CD4-positive, alpha-beta T cell treated with Interleukin-4 for 4 hours (primary cell): ENCODE measurements around the gene ZFP36L2.

Experiments
- DNase-seq: peaks from one replicate; pipeline ENCODE4 v3.0.0-alpha.2; 2020

The ZFP36L2 gene

GRCh38 chr2:43226558-43226954, at the start of gene ZFP36L2:
ZFP36L2 (minus strand) TSS chr2:43226606; CDS start chr2:43226315, 291 bp downstream.
- DNase-seq: peak; percentile 97

GRCh38 chr2:43274721-43275120, 48.3 kb upstream of the ZFP36L2 start:
- no peak for DNase-seq

GRCh38 chr2:43274055-43274454, 47.6 kb upstream of the ZFP36L2 start:
- DNase-seq: no peak

GRCh38 chr2:43273529-43273928, 47.1 kb upstream of the ZFP36L2 start:
- no peak for DNase-seq

- no peak for DNase-seq
These were observed 44.7 kb upstream of the ZFP36L2 start for GRCh38 chr2:43270930-43271615.

- DNase-seq: no peak
These were observed 44.1 kb upstream of the ZFP36L2 start for GRCh38 chr2:43270461-43270860.

GRCh38 chr2:43269706-43270105, 43.3 kb upstream of the ZFP36L2 start:
- no peak for DNase-seq

GRCh38 chr2:43269074-43269572, 42.7 kb upstream of the ZFP36L2 start:
- no peak for DNase-seq

GRCh38 chr2:43268066-43268953, 41.9 kb upstream of the ZFP36L2 start:
- DNase-seq: no peak

GRCh38 chr2:43267381-43267780, 41.0 kb upstream of the ZFP36L2 start:
- no peak for DNase-seq

GRCh38 chr2:43266711-43267111, 40.3 kb upstream of the ZFP36L2 start:
- no peak for DNase-seq

- no peak for DNase-seq
These were observed 39.0 kb upstream of the ZFP36L2 start for GRCh38 chr2:43265421-43265820.

GRCh38 chr2:43265001-43265400, 38.6 kb upstream of the ZFP36L2 start:
- DNase-seq: no peak

GRCh38 chr2:43262951-43263350, 36.5 kb upstream of the ZFP36L2 start:
- no peak for DNase-seq

GRCh38 chr2:43262239-43262638, 35.8 kb upstream of the ZFP36L2 start:
- no peak for DNase-seq

GRCh38 chr2:43259512-43259911, 33.1 kb upstream of the ZFP36L2 start:
- no peak for DNase-seq

GRCh38 chr2:43258547-43259156, 32.2 kb upstream of the ZFP36L2 start:
- no peak for DNase-seq

- no peak for DNase-seq
These were observed 29.0 kb upstream of the ZFP36L2 start for GRCh38 chr2:43255296-43255910.

- no peak for DNase-seq
These were observed 27.9 kb upstream of the ZFP36L2 start for GRCh38 chr2:43254331-43254730.

- no peak for DNase-seq
These were observed 24.8 kb upstream of the ZFP36L2 start for GRCh38 chr2:43251171-43251731.

GRCh38 chr2:43250015-43250414, 23.6 kb upstream of the ZFP36L2 start:
- DNase-seq: no peak

- DNase-seq: no peak
These were observed 22.2 kb upstream of the ZFP36L2 start for GRCh38 chr2:43248621-43249020.

- no peak for DNase-seq
These were observed 20.2 kb upstream of the ZFP36L2 start for GRCh38 chr2:43246641-43247040.
